ENCODE data around the gene UGT1A1.
A peak's percentile ranks its signal among the peaks of the same experiment; 100 is the strongest.

UGT1A1 gene

DNA sequence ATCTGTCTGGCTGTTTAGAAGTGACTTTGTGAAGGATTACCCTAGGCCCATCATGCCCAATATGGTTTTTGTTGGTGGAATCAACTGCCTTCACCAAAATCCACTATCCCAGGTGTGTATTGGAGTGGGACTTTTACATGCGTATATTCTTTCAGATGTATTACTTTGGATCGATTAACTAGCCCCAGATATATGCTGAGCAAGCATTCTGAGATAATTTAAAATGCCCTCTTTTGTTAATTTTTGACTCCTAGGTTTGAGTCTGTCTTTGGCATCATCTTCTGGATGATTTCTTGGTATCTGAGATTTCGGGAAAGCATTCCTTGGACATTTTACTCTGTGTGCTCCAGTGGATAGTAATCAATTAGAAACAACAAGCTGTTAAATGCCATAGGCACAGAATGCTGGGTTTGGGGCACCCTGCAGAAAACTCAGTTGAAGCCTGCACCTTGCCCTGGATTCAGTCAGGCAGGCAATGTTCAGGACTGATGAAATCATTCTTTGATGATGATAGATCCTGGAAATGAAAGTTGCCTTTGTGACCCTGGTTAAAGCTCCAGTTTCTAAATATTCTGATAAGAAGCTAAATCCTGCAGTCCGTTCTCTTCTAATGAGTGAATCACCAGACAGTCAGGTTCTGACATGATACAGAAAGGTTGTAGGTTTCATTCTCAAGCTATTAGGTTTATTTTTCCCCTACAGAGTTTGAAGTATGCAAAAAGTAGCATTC is 1.1 kb downstream of the UGT1A1 start:
- H3K36me3 ChIP-seq (ENCODE audit: control insufficient read depth, insufficient read depth, low read length, severe bottlenecking) = no peaks in the 10 kb centered on the region
- H3K9me3 ChIP-seq (ENCODE audit: control insufficient read depth, low read length) = no peaks in the 10 kb centered on the region
- H3K4me3 ChIP-seq (ENCODE audit: low read length) = no peak overlapping the region
- DNase-seq (ENCODE audit: low read depth) = peak; percentile 33
- no peaks in the 10 kb centered on the region for H3K27me3 ChIP-seq (replicated peaks; ENCODE audit: control insufficient read depth, insufficient read depth, low read length)
- no peak overlapping the region for H3K9ac ChIP-seq (ENCODE audit: low read length)
- H3K4me1 ChIP-seq (ENCODE audit: control insufficient read depth, insufficient read depth, low read length) = peaks cover 19% of the 10 kb centered on the region

DNA sequence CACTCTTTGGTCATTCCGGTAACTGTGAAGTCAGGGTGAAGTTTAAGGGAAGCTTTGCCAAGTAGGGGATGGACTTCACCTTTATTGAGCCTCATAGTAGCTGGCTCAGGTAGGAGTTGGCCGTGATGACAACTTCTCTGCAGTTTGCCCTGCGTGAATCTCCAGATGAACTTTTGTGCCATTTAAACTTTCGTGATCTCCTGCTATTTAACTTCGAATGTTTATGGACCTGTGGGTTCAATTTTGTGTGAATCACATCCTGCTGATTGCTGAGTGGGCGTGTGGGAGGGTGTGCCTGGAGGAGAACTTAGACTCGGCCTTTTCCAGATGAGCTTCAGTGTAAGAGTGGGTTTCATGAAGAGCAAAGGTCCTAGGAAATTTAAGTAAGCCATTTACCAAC is 4.2 kb downstream of the UGT1A1 start:
- H3K4me1 ChIP-seq (ENCODE audit: control insufficient read depth, insufficient read depth, low read length) = peaks cover 19% of the 10 kb centered on the region
- DNase-seq (ENCODE audit: low read depth) = peak; percentile 52
- H3K9me3 ChIP-seq (ENCODE audit: control insufficient read depth, low read length) = no peaks in the 10 kb centered on the region
- no peak overlapping the region for H3K9ac ChIP-seq (ENCODE audit: low read length)
- H3K4me3 ChIP-seq (ENCODE audit: low read length) = no peak overlapping the region
- no peaks in the 10 kb centered on the region for H3K27me3 ChIP-seq (replicated peaks; ENCODE audit: control insufficient read depth, insufficient read depth, low read length)
- H3K36me3 ChIP-seq (ENCODE audit: control insufficient read depth, insufficient read depth, low read length, severe bottlenecking) = no peaks in the 10 kb centered on the region

DNA sequence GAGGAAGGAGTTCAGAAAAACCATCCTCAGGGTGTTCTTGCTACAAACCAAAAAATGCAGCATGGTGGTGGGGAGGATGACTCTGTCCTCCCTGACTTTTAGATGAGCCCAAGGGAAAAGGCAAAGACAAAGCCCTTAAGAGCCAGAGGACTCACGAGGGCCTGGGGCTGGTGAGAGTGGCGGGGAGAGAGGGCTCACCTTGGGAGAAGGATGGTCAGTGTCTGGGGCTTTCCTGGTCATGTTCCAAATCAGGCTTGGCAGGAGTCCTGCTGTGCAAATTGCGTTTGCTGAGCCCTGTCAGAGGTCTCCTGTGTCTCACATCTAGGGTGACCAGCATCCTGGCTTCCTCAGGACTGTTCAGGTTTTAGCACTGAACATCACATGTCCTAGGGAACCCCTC is 4.7 kb downstream of the UGT1A1 start:
- no peaks in the 10 kb centered on the region for H3K36me3 ChIP-seq (ENCODE audit: control insufficient read depth, insufficient read depth, low read length, severe bottlenecking)
- no peaks in the 10 kb centered on the region for H3K9me3 ChIP-seq (ENCODE audit: control insufficient read depth, low read length)
- no peaks in the 10 kb centered on the region for H3K27me3 ChIP-seq (replicated peaks; ENCODE audit: control insufficient read depth, insufficient read depth, low read length)
- no peak overlapping the region for H3K9ac ChIP-seq (ENCODE audit: low read length)
- no peak for DNase-seq (ENCODE audit: low read depth)
- no peak overlapping the region for H3K4me3 ChIP-seq (ENCODE audit: low read length)
- H3K4me1 ChIP-seq (ENCODE audit: control insufficient read depth, insufficient read depth, low read length) = peaks cover 19% of the 10 kb centered on the region

DNA sequence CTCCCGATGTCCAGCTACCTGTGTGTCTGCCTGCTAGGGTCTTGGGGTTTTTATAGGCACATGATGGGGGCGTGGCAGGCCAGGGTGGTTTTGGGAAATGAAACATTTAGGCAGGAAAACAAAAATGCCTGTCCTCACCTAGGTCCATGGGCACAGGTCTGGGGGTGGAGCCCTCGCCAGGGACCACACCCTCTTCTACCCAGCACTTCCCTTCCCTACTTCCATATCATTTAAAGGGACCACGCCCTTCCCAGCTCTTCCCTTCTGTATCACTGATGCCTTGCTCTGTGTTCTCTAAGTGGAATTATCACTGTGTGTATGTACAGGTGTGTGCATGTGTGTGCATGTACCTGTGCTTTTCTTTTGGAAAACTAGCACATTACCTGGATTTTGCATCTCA is 6.3 kb downstream of the UGT1A1 start:
- Histone ChIP-seq H3K36me3 (ENCODE audit: control insufficient read depth, insufficient read depth, low read length, severe bottlenecking) (no peaks in the 10 kb centered on the region), H3K4me1 (ENCODE audit: control insufficient read depth, insufficient read depth, low read length) (peaks cover 14% of the 10 kb centered on the region), H3K9ac (ENCODE audit: low read length) (no peak overlapping the region)

DNA sequence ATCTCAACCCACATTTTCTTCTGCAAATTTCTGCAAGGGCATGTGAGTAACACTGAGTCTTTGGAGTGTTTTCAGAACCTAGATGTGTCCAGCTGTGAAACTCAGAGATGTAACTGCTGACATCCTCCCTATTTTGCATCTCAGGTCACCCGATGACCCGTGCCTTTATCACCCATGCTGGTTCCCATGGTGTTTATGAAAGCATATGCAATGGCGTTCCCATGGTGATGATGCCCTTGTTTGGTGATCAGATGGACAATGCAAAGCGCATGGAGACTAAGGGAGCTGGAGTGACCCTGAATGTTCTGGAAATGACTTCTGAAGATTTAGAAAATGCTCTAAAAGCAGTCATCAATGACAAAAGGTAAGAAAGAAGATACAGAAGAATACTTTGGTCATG is 8.0 kb downstream of the UGT1A1 start:
- H3K36me3 ChIP-seq (ENCODE audit: control insufficient read depth, insufficient read depth, low read length, severe bottlenecking) = no peaks in the 10 kb centered on the region
- H3K27me3 ChIP-seq (replicated peaks; ENCODE audit: control insufficient read depth, insufficient read depth, low read length) = no peaks in the 10 kb centered on the region
- H3K4me1 ChIP-seq (ENCODE audit: control insufficient read depth, insufficient read depth, low read length) = peaks cover 9% of the 10 kb centered on the region
- no peak overlapping the region for H3K4me3 ChIP-seq (ENCODE audit: low read length)
- no peak for DNase-seq (ENCODE audit: low read depth)
- no peak overlapping the region for H3K9ac ChIP-seq (ENCODE audit: low read length)
- H3K9me3 ChIP-seq (ENCODE audit: control insufficient read depth, low read length) = no peaks in the 10 kb centered on the region

More for the DNA sequence above, 6.3 kb downstream of the UGT1A1 start:
- no peaks in the 10 kb centered on the region for H3K9me3 ChIP-seq (ENCODE audit: control insufficient read depth, low read length)
- no peak overlapping the region for H3K4me3 ChIP-seq (ENCODE audit: low read length)
- DNase-seq (ENCODE audit: low read depth) = no peak
- no peaks in the 10 kb centered on the region for H3K27me3 ChIP-seq (replicated peaks; ENCODE audit: control insufficient read depth, insufficient read depth, low read length)

DNA sequence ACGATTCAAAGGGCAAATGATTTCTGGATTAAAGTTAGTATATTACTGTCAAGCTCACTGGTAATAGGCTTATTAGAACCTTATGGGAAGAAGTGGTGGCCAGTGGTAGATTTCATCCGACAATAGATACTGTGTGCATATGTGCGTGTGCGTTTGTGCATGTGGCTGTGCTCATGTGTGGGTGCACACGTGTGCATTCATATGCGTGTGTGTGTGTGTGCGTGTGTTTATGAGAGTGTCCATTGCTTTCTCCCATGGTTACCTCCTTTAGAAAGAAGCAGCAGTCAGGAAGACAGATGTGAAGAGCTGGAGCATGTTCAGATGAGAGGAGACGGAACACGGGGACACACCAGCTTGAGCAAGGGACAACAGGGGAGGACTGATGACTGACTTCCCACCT is 9.2 kb downstream of the UGT1A1 start:
- H3K4me3 ChIP-seq (ENCODE audit: low read length) = no peak overlapping the region
- no peaks in the 10 kb centered on the region for H3K9me3 ChIP-seq (ENCODE audit: control insufficient read depth, low read length)
- peaks cover 6% of the 10 kb centered on the region for H3K4me1 ChIP-seq (ENCODE audit: control insufficient read depth, insufficient read depth, low read length)
- H3K9ac ChIP-seq (ENCODE audit: low read length) = no peak overlapping the region
- H3K27me3 ChIP-seq (replicated peaks; ENCODE audit: control insufficient read depth, insufficient read depth, low read length) = no peaks in the 10 kb centered on the region
- no peaks in the 10 kb centered on the region for H3K36me3 ChIP-seq (ENCODE audit: control insufficient read depth, insufficient read depth, low read length, severe bottlenecking)
- no peak for DNase-seq (ENCODE audit: low read depth)

DNA sequence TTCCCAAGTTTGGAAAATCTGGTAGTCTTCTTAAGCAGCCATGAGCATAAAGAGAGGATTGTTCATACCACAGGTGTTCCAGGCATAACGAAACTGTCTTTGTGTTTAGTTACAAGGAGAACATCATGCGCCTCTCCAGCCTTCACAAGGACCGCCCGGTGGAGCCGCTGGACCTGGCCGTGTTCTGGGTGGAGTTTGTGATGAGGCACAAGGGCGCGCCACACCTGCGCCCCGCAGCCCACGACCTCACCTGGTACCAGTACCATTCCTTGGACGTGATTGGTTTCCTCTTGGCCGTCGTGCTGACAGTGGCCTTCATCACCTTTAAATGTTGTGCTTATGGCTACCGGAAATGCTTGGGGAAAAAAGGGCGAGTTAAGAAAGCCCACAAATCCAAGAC is 12.1 kb downstream of the UGT1A1 start:
- H3K27me3 ChIP-seq (replicated peaks; ENCODE audit: control insufficient read depth, insufficient read depth, low read length) = no peaks in the 10 kb centered on the region
- H3K9ac ChIP-seq (ENCODE audit: low read length) = no peak overlapping the region
- H3K4me3 ChIP-seq (ENCODE audit: low read length) = no peak overlapping the region
- H3K4me1 ChIP-seq (ENCODE audit: control insufficient read depth, insufficient read depth, low read length) = peaks cover 3% of the 10 kb centered on the region
- DNase-seq (ENCODE audit: low read depth) = no peak
- H3K9me3 ChIP-seq (ENCODE audit: control insufficient read depth, low read length) = peaks cover 12% of the 10 kb centered on the region
- no peaks in the 10 kb centered on the region for H3K36me3 ChIP-seq (ENCODE audit: control insufficient read depth, insufficient read depth, low read length, severe bottlenecking)

DNA sequence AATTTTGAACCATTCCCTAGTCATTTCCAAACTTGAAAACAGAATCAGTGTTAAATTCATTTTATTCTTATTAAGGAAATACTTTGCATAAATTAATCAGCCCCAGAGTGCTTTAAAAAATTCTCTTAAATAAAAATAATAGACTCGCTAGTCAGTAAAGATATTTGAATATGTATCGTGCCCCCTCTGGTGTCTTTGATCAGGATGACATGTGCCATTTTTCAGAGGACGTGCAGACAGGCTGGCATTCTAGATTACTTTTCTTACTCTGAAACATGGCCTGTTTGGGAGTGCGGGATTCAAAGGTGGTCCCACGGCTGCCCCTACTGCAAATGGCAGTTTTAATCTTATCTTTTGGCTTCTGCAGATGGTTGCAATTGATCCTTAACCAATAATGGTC is 12.5 kb downstream of the UGT1A1 start:
- DNase-seq (ENCODE audit: low read depth) = no peak
- no peaks in the 10 kb centered on the region for H3K27me3 ChIP-seq (replicated peaks; ENCODE audit: control insufficient read depth, insufficient read depth, low read length)
- H3K9ac ChIP-seq (ENCODE audit: low read length) = no peak overlapping the region
- no peak overlapping the region for H3K4me3 ChIP-seq (ENCODE audit: low read length)
- no peaks in the 10 kb centered on the region for H3K36me3 ChIP-seq (ENCODE audit: control insufficient read depth, insufficient read depth, low read length, severe bottlenecking)
- peaks cover 3% of the 10 kb centered on the region for H3K4me1 ChIP-seq (ENCODE audit: control insufficient read depth, insufficient read depth, low read length)
- H3K9me3 ChIP-seq (ENCODE audit: control insufficient read depth, low read length) = peaks cover 16% of the 10 kb centered on the region

DNA sequence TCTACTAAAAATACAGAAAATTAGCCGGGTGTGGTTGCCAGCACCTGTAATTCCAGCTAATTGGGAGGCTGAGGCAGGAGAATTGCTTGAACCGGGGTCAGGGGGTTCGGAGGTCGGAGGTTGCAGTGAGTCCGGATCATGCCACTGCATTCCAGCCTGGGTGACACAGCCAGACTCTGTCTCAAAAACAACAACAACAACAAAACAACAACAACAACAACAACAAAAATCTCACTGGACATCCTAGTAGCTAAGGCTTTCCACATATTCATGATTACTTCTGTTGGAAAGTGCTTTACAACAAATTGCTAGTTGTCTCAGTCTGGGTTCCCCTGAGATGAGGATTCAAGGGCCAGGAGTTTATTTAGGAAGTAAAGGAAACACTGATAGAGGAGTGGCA is 13.8 kb downstream of the UGT1A1 start:
- Histone ChIP-seq H3K27me3 (replicated peaks; ENCODE audit: control insufficient read depth, insufficient read depth, low read length) (no peaks in the 10 kb centered on the region), H3K36me3 (ENCODE audit: control insufficient read depth, insufficient read depth, low read length, severe bottlenecking) (no peaks in the 10 kb centered on the region), H3K4me1 (ENCODE audit: control insufficient read depth, insufficient read depth, low read length) (peaks cover 3% of the 10 kb centered on the region), H3K9ac (ENCODE audit: low read length) (no peak overlapping the region), H3K9me3 (ENCODE audit: control insufficient read depth, low read length) (peaks cover 24% of the 10 kb centered on the region), H3K4me3 (ENCODE audit: low read length) (no peak overlapping the region)
- no peak for DNase-seq (ENCODE audit: low read depth)

DNA sequence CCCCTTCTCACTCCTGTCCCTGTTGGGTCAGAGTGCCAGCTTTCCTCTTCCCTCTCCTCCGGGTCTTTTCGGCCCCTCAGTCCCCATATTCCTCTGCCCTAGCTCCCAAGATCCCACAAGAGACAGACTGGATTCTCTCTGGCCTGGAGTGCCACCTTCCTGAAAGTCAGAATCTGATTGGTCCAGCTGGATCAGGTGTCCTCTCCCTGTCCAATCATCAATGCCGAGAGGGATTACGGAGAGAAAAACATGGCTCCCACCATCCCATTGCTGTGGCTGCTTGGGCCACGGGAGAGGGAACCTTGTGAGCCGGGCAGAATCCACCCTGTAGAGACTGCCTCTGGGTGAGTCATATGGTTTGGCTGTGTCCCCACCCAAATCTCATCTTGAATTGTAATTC is 15.3 kb downstream of the UGT1A1 start:
- H3K27me3 ChIP-seq (replicated peaks; ENCODE audit: control insufficient read depth, insufficient read depth, low read length) = no peaks in the 10 kb centered on the region
- no peak overlapping the region for H3K4me3 ChIP-seq (ENCODE audit: low read length)
- no peak for DNase-seq (ENCODE audit: low read depth)
- no peaks in the 10 kb centered on the region for H3K36me3 ChIP-seq (ENCODE audit: control insufficient read depth, insufficient read depth, low read length, severe bottlenecking)
- H3K4me1 ChIP-seq (ENCODE audit: control insufficient read depth, insufficient read depth, low read length) = peaks cover 3% of the 10 kb centered on the region
- H3K9ac ChIP-seq (ENCODE audit: low read length) = no peak overlapping the region
- peaks cover 25% of the 10 kb centered on the region for H3K9me3 ChIP-seq (ENCODE audit: control insufficient read depth, low read length)

DNA sequence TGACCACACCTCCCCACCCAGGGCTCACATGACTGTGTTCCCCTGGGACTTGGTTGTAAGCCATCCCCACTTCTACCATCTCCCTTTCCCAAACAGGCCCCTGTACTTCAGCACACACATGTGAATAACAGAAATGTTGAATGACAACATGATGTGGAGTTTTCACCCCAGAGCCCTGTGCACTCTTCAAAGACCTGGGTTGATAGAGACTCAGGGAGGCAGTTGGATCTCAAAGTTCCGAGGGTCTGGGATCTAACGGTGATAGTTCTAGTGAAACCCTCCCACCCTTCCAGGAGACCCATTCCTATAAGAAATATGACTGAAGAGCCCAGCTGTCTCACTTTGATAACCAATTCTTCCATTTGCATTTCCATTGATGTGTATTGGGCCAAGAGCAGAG is 18.0 kb downstream of the UGT1A1 start, which contains the start of gene MROH2A:
Gene MROH2A, plus strand, starts transcription at position 301 of the 400 bp plus-strand sequence. CDS start 1,029 bp downstream, outside the sequence.
- DNase-seq (ENCODE audit: low read depth) = no peak
- Histone ChIP-seq H3K9me3 (ENCODE audit: control insufficient read depth, low read length) (peaks cover 25% of the 10 kb centered on the region), H3K36me3 (ENCODE audit: control insufficient read depth, insufficient read depth, low read length, severe bottlenecking) (no peaks in the 10 kb centered on the region), H3K4me1 (ENCODE audit: control insufficient read depth, insufficient read depth, low read length) (peaks cover 3% of the 10 kb centered on the region), H3K27me3 (replicated peaks; ENCODE audit: control insufficient read depth, insufficient read depth, low read length) (no peaks in the 10 kb centered on the region), H3K4me3 (ENCODE audit: low read length) (no peak within 1 kb of the TSS), H3K9ac (ENCODE audit: low read length) (no peak within 1 kb of the TSS)

DNA sequence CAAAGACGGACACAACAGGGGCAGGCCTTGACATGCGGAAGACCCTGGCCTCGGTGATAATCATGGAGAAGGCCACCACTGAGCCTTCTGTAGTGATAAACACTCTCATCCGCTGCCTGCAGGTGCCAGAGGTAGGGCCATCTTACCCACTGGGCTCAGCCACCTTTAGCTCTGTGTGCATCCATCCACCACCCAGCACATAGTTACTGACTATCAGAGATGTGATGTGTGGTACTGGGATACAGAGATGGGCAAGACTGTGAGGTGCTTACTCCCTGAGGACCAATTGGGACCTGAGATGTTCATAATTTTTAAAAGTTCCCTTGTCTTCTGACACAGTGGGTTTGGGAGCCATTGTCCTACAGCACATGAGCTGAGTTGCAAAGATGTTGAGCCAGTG is 19.7 kb downstream of the UGT1A1 start:
- Histone ChIP-seq H3K4me3 (ENCODE audit: low read length) (no peak overlapping the region), H3K4me1 (ENCODE audit: control insufficient read depth, insufficient read depth, low read length) (peaks cover 3% of the 10 kb centered on the region), H3K36me3 (ENCODE audit: control insufficient read depth, insufficient read depth, low read length, severe bottlenecking) (no peaks in the 10 kb centered on the region), H3K9ac (ENCODE audit: low read length) (no peak overlapping the region), H3K9me3 (ENCODE audit: control insufficient read depth, low read length) (peaks cover 25% of the 10 kb centered on the region), H3K27me3 (replicated peaks; ENCODE audit: control insufficient read depth, insufficient read depth, low read length) (no peaks in the 10 kb centered on the region)
- no peak for DNase-seq (ENCODE audit: low read depth)

Measured in adipocyte (in vitro differentiated cells).